Measurements from ENCODE around the gene DNAH12.

DNA sequence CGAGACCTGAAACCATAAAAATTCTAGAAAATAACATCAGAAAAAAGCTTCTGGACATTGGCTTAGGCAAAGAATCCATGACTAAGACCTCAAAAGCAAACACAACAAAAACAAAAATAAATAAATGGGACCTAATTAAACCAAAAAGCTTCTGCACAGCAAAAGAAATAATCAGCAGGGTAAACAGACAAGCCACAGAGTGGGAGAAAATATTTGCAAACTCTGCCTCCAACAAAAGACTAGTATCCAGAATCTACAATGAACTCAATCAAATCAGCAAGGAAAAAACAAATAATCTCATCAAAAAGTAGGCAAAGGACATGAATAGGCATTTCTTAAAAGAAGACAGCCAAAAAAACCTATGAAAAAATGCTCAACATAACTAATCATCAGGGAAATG is 59.6 kb downstream of the DNAH12 start:
- TF ChIP-seq, protein P1, sequence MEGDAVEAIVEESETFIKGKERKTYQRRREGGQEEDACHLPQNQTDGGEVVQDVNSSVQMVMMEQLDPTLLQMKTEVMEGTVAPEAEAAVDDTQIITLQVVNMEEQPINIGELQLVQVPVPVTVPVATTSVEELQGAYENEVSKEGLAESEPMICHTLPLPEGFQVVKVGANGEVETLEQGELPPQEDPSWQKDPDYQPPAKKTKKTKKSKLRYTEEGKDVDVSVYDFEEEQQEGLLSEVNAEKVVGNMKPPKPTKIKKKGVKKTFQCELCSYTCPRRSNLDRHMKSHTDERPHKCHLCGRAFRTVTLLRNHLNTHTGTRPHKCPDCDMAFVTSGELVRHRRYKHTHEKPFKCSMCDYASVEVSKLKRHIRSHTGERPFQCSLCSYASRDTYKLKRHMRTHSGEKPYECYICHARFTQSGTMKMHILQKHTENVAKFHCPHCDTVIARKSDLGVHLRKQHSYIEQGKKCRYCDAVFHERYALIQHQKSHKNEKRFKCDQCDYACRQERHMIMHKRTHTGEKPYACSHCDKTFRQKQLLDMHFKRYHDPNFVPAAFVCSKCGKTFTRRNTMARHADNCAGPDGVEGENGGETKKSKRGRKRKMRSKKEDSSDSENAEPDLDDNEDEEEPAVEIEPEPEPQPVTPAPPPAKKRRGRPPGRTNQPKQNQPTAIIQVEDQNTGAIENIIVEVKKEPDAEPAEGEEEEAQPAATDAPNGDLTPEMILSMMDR (IDR thresholded peaks at IDR 0.05 in 2 of 3, conservative IDR thresholded peaks at IDR 0.05 in 1 of 3; ENCODE audit: borderline replicate concordance in 1 of 3, insufficient read depth in 1 of 3, low read depth in 2 of 3, low read length in 2 of 3): no peak
- no peak for TF ChIP-seq POLR2A (IDR thresholded peaks at IDR 0.05; ENCODE audit: borderline replicate concordance, extremely low read depth, insufficient read depth, insufficient read length)

Data from HCT116 (cell line).